HG03521 (cell line): ENCODE results near the gene LOXL1.

Experiments used
- ATAC-seq: cut with Tn5 transposase; IDR thresholded peaks from one replicate; pipeline ENCODE4 v1.9.1; 2021; ENCODE audit warnings: mild to moderate bottlenecking, moderate library complexity; ENCODE audit not compliant: unreplicated experiment

The LOXL1 gene

DNA sequence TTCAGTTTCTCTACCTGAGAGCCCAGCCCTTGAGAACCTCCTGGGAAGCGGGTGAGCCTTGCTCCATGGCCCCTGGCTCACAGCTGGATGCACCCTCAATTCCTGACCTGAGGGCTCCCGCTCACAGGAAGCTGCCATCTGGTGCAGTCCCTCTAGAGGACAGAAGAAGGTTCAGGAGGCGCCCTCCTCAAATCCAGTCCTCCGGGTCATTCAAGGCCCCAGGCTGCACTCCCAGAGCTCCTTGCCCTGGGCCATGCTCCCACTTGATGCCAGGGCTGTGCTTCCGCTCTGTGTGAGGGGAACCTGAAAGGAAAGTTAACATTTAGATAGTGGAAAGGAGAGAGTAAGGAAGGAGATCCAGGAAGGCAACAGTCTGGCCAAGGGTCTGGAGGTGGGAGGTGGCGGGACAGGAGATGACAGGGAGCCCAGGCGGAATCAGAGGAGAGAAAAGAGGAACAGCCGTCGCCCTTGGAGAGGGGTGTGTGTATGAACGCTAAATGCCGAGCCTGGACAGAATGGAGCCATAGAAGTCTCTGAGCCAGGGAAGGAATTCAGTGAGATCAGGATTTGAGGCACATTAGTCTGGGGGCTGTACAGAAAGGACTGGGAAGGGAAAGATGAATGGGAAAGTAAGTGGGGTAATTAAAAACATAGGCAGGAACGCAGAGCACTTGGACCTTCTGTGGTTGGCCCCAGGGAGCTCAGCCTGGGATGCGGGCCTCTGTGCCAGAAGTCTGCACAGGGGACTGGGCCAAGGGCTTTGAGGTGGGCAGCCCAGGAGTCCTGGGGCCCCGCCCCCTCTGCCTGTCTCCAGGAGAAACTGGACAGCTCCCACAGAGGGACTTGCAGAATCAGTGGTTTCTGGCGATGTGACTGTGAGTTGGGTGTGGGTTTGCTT lies 26.8 kb upstream of the LOXL1 start:
- no peak for ATAC-seq

GRCh38 chr15:73900095-73900712 lies 26.1 kb upstream of the LOXL1 start:
- no peak for ATAC-seq

DNA sequence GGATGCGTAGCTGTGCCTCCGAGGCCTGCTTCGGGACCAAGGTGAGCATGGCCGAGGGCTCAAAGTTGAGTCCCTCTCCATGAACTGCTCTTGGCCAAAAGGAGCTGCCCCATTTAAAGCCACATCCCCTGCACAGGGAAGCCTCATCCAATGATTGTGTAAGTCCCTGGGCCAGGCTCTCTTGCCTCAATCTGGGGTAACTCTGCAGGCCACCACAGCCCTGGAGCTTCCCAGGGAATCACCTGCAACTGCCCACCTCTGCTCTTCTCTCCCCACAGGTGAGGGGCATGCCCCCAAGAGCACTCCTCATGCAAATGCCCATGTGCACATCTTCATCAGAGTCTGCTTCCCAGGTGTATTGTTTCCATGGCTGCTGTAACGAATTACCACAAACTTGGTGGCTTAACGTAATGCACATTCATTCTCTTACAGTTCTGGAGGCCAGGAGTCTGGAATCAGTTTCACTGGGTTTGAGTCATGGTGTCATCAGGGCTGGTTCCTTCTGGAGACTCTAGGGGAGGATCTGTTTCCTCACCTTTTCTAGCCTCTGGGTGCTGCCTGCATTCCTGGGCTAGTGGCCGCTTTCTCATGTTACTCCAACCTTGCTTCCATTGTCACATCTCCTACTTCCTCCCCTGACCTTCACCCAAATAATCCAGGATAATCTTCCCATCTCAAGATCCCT lies 25.0 kb upstream of the LOXL1 start:
- ATAC-seq, result no peak

GRCh38 chr15:73902121-73903020 lies 23.9 kb upstream of the LOXL1 start:
- no peak for ATAC-seq

DNA sequence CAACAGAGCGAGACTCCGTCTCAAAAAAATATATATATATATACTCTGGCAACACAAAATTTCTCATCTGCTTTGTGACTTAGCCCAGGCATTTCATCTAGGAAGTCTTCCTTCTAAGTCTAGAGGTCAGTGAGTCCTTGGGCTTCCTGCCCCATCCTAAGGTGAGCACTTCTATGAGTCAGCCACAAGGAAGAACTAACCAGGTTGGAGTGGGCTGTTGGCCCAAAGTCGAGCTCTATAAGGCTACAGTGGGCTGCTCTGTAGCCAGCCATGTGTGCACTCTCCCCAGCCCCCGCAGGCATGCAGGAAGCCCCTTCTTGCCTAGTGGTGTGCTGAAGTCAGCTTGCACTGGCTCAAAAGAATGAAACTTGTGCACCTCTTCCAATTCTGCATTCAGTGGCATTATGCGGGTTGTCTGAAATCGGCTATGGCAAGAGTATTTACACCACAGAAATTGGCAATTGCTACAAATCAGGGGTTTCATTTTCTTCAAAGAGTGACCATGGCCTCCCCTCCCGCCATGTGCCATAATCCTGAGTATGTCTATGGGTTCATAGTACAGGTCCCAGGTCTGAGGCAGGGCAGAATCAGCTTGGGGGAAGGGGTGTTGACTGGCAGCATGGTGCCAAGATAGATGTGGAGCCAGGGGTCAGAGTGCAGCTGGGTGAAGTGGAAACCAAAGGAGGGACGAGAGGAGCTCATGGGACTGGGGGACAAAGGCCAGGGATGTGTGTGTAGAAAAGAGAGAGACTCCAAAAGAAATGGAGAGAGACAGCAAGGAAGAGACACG lies 22.0 kb upstream of the LOXL1 start:
- ATAC-seq, result no peak

- ATAC-seq, result no peak
These were observed 20.9 kb upstream of the LOXL1 start for GRCh38 chr15:73905225-73905827.

DNA sequence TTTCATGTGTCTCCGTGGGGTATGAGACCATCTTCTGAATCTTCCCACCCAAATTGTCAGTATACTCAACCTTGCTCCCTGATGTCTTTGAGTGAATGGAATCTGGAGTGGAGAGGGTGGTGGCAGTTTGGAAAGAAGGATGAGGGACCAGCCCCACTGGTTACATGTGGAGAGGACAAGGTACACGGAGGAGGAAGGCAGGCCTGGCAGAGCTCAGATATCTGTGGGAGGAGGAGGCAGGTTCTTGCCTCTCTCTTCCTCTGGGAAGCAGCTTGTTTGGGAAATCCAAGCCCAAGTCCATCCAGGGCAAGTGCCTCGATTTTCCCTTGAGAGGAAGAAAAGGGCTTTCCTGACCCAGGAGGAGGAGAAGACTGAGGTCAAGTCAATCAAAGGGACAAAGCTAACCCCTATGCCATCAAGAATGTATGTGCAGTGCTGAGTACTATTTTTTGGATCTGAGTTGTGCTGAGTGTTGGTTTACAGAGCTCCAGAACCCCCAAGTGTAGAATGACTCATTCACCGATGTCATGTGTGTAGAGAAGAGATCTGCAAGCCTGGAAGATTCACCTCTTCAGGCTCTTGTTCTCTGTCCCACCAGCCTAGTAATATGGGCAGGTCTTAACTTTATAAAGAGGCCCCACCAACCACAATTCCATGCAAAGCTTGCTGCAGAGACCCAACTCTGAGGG lies 19.8 kb upstream of the LOXL1 start:
- no peak for ATAC-seq

DNA sequence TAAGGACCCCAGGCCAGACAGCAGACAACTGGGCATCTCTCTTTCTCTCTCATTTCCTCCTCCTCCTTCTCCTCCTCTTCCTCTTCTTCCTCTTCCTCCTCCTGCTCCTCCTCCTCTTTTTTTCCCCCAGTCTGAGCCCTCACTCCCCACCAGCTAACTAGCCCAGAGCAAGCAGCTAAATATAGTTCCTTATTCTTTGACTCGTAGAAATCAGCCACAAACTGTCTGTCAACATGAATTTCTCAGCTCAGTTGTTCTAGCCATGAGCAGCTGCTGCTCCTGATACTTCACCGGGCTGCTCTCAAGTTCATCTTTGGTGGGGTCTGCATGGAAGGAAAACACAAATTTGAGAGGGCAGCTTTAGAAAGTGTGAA lies 19.2 kb upstream of the LOXL1 start:
- no peak for ATAC-seq

DNA sequence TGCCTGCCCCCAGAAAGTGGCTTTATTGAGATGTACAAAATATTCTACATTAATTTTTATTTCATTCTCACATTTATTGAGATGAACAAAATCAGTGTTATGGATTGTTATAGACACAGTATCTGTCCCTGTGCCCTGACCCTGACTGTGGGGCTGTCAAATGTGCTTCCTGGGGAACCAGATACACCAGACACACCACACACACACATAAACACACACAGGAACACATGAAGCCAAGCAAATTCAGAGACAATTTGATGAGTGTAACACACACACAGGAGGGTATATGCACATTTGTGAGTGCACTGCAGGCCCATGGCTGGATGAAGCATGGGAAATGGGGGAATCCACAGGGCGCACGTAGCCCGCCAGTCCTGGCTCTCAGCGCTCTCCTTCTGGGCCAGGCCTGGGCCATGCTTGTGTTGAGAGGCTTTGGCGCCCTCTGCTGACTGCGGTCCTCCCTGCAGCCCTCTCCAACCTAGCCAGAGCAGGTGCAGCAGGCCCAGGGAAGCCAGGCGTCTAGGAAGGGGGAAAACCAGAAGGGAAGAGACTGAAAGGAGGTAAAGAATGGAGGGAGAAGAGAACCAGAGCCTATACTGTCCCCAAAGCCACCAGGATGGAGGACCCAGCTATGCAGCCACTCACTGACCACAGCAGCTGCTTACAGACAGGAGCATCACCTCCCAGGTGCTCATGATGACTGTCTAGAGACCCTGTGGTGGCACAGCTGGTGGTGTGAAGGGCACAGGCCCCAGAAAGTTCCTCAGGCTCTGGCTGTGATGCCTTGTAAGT lies 18.0 kb upstream of the LOXL1 start:
- ATAC-seq, result no peak

- ATAC-seq, result no peak
These were observed 17.5 kb upstream of the LOXL1 start for GRCh38 chr15:73908822-73909122.

DNA sequence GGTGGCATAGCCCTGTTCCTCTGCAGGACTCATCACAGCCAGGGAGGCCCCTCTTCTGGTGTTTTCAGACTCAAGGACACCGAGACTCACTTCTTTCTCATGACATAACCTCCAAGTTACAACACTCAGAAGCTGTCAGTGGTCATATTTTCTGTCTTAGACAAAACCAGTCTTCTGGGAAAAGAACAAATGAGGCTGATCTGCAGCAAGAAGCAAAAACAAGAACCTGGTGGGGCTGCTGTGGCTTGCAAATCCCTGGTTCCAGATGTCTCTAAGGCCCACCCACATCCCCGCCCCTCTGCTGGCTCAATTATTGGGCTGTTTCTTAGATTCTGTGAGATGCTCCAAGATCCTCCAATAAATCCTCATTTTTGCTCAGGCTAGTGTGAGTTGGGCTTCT lies 16.6 kb upstream of the LOXL1 start:
- no peak for ATAC-seq

DNA sequence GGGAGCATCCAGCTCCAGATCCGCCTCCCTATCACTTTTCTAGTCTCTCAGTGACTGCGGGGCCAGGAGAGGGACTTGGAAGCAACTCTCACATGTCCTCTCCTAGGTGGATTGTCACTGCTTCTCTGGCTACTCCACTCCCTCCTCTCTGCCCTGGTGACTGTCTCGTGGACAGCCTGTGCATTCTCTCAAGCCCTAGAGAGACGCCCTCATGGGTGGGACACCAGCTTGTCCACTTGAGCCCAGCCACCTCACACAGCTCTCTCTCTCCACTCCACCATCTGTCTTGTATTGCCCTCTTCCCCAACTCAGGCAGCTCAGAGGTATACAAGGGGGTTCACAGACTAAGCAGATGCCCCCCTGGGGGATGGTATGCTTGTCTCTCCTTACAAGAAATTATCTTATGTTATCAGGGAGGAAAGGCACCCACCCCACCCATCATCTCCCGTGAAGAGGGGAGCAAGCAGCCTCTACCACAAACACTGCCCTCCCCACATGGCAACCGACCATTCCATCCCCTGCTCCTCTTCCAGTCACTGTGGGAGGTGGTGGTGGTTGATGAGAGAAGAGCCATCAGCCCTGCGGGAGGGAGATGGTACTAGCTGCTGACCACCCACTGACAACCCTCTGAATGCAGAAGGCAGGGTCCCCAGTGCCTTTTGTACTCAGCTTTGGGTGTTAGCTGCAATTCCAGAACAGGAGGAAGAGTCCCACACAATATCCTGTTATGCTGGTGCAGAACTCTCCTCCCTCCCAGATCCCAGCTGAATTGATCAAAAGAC lies 15.5 kb upstream of the LOXL1 start:
- no peak for ATAC-seq

GRCh38 chr15:73912030-73912596 lies 14.1 kb upstream of the LOXL1 start:
- ATAC-seq, result no peak

- ATAC-seq, result no peak
These were observed 12.1 kb upstream of the LOXL1 start for GRCh38 chr15:73914145-73914544.

DNA sequence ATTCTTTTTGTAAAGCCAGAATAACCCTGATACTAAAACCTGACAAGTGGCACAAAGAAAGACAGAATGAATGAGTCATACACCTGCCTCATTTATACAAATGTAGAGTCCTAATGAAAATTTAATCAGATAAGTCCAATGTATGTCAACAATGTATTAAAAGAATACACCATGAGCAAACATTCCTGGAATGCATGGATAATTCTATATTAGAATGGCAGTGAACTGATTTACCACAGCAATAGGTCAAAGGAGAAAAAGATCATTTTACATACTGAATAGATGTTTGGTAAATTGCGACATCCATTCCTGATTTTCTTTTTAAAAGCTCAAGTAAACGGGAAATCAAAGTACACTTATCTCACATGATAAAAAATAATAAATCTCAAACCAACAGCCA lies 11.2 kb upstream of the LOXL1 start:
- ATAC-seq, result no peak

DNA sequence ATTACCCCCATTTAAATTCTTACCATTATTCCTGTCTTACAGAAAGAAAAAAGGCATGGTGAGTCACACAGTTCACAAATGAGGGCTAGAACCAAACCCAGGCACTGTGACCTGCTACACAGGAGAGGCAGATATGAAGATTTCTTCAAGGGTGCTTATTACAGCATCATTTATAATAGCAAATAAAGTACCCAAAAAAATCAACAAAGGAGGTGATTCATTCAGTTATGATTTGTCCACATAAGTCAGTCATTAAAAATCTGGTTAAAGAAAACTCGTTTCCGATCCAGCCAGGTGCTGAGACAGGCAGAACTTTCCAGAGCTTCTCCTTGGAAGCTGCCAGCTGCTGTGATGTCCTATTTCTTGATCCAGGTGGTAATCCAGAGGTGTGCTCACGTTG lies 7.5 kb upstream of the LOXL1 start:
- no peak for ATAC-seq

GRCh38 chr15:73919706-73920105 lies 6.6 kb upstream of the LOXL1 start:
- ATAC-seq, result no peak
